ENCODE results near the gene SAP25. TPM values are rescaled to one million over a fixed set of nuclear protein-coding genes. Genes with fewer than 3 reads are reported as not detected.
A peak's percentile ranks its signal among the peaks of the same experiment; 100 is the strongest.
"Not testable (repeated sequence)": the region's sequence is repeated elsewhere in the genome, so short reads cannot be mapped to it uniquely, and the experiment has no call there.

Gene SAP25
- total RNA-seq, 1 donor from 2014 or later = 1.9 TPM

- no peaks in the 10 kb centered on the region for H3K79me2 ChIP-seq (ENCODE audit: insufficient read depth, low read length)
- Mint-ChIP-seq H3K36me3 (ENCODE audit: low read depth, unreplicated experiment) (peaks cover 4% of the 10 kb centered on the region), H3K4me1 (ENCODE audit: low read depth, unreplicated experiment) (peaks cover 4% of the 10 kb centered on the region), H3K27ac (ENCODE audit: unreplicated experiment) (no peak overlapping the region), H3K9me3 (ENCODE audit: unreplicated experiment) (no peaks in the 10 kb centered on the region), H3K4me3 (ENCODE audit: unreplicated experiment) (no peak overlapping the region), H3K27me3 (ENCODE audit: low read depth, unreplicated experiment) (no peaks in the 10 kb centered on the region)
- H3K4me1 ChIP-seq (ENCODE audit: insufficient read depth, low read length) = peaks cover under 1% of the 10 kb centered on the region
- no peaks in the 10 kb centered on the region for H3K27me3 ChIP-seq (ENCODE audit: insufficient read depth, low read length)
- no peaks in the 10 kb centered on the region for H3K9me3 ChIP-seq (ENCODE audit: insufficient read depth, low read depth, low read length)
- no peak overlapping the region for H2AFZ ChIP-seq (ENCODE audit: low read depth, low read length)
- H3K4me3 ChIP-seq (ENCODE audit: insufficient read depth, low read depth, low read length) = no peak overlapping the region
- FAIRE-seq (no peak), DNase-seq (ENCODE audit: low read depth) (no peak)
- no peak overlapping the region for H3K27ac ChIP-seq (ENCODE audit: low read depth, low read length)
- H4K20me1 ChIP-seq (ENCODE audit: insufficient read depth, low read length) = no peaks in the 10 kb centered on the region
- no peak for TF ChIP-seq EZH2 (IDR thresholded peaks at IDR 0.05; ENCODE audit: insufficient read depth, low read length)
- no peak for TF ChIP-seq CTCF (IDR thresholded peaks at IDR 0.05; ENCODE audit: insufficient read depth, low read depth, low read length)
- no peak overlapping the region for H3K9ac ChIP-seq (ENCODE audit: low read length)
- H3K36me3 ChIP-seq (ENCODE audit: insufficient read depth, low read length) = peaks cover 5% of the 10 kb centered on the region
- no peak overlapping the region for H3K4me2 ChIP-seq (ENCODE audit: low read length)
Measured at GRCh38 chr7:100553032-100553431, 20.7 kb downstream of the SAP25 start.

GRCh38 chr7:100552532-100552931, 21.2 kb downstream of the SAP25 start:
- peaks cover 8% of the 10 kb centered on the region for H3K4me1 Mint-ChIP-seq (ENCODE audit: low read depth, unreplicated experiment)
- no peak overlapping the region for H3K4me3 Mint-ChIP-seq (ENCODE audit: unreplicated experiment)

DNA sequence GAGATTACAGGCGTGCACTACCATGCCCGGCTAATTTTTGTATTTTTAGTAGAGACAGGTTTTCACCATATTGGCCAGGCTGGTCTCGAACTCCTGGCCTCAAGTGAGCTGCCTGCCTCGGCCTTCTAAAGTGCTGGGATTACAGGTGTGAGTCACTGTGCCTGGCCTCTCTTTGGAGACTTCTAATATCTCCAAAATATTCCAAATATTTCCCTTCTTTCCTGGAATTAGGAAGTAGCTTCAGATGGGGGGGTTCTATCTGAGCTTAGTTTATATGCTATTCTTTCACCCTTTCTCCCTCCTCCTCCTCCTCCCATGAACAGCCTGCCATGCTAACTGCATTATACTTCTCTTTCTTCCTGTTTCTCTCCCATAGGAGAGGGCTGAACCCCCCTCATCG, 25.3 kb downstream of the SAP25 start:
- Mint-ChIP-seq H3K4me1 (ENCODE audit: low read depth, unreplicated experiment) (peaks cover 41% of the 10 kb centered on the region), H3K27ac (ENCODE audit: unreplicated experiment) (peak overlapping the region; percentile 44)
- not testable (repeated sequence) for FAIRE-seq; H3K27ac ChIP-seq (ENCODE audit: low read depth, low read length); H2AFZ ChIP-seq (ENCODE audit: low read depth, low read length); H3K27me3 Mint-ChIP-seq (ENCODE audit: low read depth, unreplicated experiment); H3K4me3 Mint-ChIP-seq (ENCODE audit: unreplicated experiment); H3K9me3 Mint-ChIP-seq (ENCODE audit: unreplicated experiment); H3K36me3 ChIP-seq (ENCODE audit: insufficient read depth, low read length); H3K4me3 ChIP-seq (ENCODE audit: insufficient read depth, low read depth, low read length); H3K9me3 ChIP-seq (ENCODE audit: insufficient read depth, low read depth, low read length); H4K20me1 ChIP-seq (ENCODE audit: insufficient read depth, low read length); H3K4me2 ChIP-seq (ENCODE audit: low read length); H3K9ac ChIP-seq (ENCODE audit: low read length); H3K36me3 Mint-ChIP-seq (ENCODE audit: low read depth, unreplicated experiment); H3K27me3 ChIP-seq (ENCODE audit: insufficient read depth, low read length); DNase-seq (ENCODE audit: low read depth)
- peaks cover 10% of the 10 kb centered on the region for H3K79me2 ChIP-seq (ENCODE audit: insufficient read depth, low read length)
- peaks cover 34% of the 10 kb centered on the region for H3K4me1 ChIP-seq (ENCODE audit: insufficient read depth, low read length)

More at GRCh38 chr7:100552532-100552931, 21.2 kb downstream of the SAP25 start:
- H3K36me3 Mint-ChIP-seq (ENCODE audit: low read depth, unreplicated experiment) = peaks cover 4% of the 10 kb centered on the region
- no peak overlapping the region for H3K27ac Mint-ChIP-seq (ENCODE audit: unreplicated experiment)
- no peak overlapping the region for H2AFZ ChIP-seq (ENCODE audit: low read depth, low read length)
- no peak for DNase-seq (ENCODE audit: low read depth)
- peaks cover 5% of the 10 kb centered on the region for H3K36me3 ChIP-seq (ENCODE audit: insufficient read depth, low read length)
- H3K9me3 Mint-ChIP-seq (ENCODE audit: unreplicated experiment) = no peaks in the 10 kb centered on the region
- TF ChIP-seq EZH2 (IDR thresholded peaks at IDR 0.05; ENCODE audit: insufficient read depth, low read length) = no peak
- no peak for TF ChIP-seq CTCF (IDR thresholded peaks at IDR 0.05; ENCODE audit: insufficient read depth, low read depth, low read length)
- H3K79me2 ChIP-seq (ENCODE audit: insufficient read depth, low read length) = no peaks in the 10 kb centered on the region
- H4K20me1 ChIP-seq (ENCODE audit: insufficient read depth, low read length) = no peaks in the 10 kb centered on the region
- H3K27me3 ChIP-seq (ENCODE audit: insufficient read depth, low read length) = no peaks in the 10 kb centered on the region
- no peak overlapping the region for H3K4me3 ChIP-seq (ENCODE audit: insufficient read depth, low read depth, low read length)
- FAIRE-seq = no peak
- no peaks in the 10 kb centered on the region for H3K27me3 Mint-ChIP-seq (ENCODE audit: low read depth, unreplicated experiment)
- no peak overlapping the region for H3K9ac ChIP-seq (ENCODE audit: low read length)
- peaks cover 5% of the 10 kb centered on the region for H3K4me1 ChIP-seq (ENCODE audit: insufficient read depth, low read length)
- H3K4me2 ChIP-seq (ENCODE audit: low read length) = no peak overlapping the region
- H3K27ac ChIP-seq (ENCODE audit: low read depth, low read length) = no peak overlapping the region
- no peaks in the 10 kb centered on the region for H3K9me3 ChIP-seq (ENCODE audit: insufficient read depth, low read depth, low read length)

Data from astrocyte (in vitro differentiated cells and primary cell).